SK-N-MC (cell line): ENCODE data around the gene GDF7.

Experiments
- EZH2 ChIP-seq: fragments of 200-600 bp; sonication (generic); IDR thresholded peaks from one replicate; pipeline ENCODE4 v1.6.1; 2017; ENCODE audit warnings: antibody characterized with exemption
- FOXP2 ChIP-seq: optimal IDR thresholded peaks from 2 replicates; pipeline ENCODE3; 2011; ENCODE audit warnings: mild to moderate bottlenecking, moderate library complexity; ENCODE audit not compliant: insufficient read depth; ENCODE audit errors: extremely low read length, control extremely low read depth
- POLR2AphosphoS5 ChIP-seq: IDR thresholded peaks from 2 replicates; pipeline ENCODE4 v1.6.1; 2012; ENCODE audit warnings: mild to moderate bottlenecking, low read depth, low read length, borderline replicate concordance

- TF ChIP-seq EZH2 (no peak), POLR2AphosphoS5 (no peak), FOXP2 (no peak)
Observed at GRCh38 chr2:20660506-20661420, 6.2 kb upstream of the GDF7 start.
